DOHH2 (cell line): Measurements from ENCODE around the gene TPP1.

Experiments used
- EZH2phosphoT487 ChIP-seq: fragments of 200-600 bp; sonication (generic); IDR thresholded peaks from 2 replicates; pipeline ENCODE4 v1.6.1; 2017; ENCODE audit warnings: borderline replicate concordance, mild to moderate bottlenecking, antibody characterized with exemption, low read length, moderate library complexity, mixed read lengths
- TF ChIP-seq, protein P1 (sequence below): fragments of 200-600 bp; sonication (generic); IDR thresholded peaks from one replicate; pipeline ENCODE4 v1.5.1; 2014; ENCODE audit warnings: antibody characterized with exemption, mild to moderate bottlenecking, low read depth, low read length; ENCODE audit not compliant: poor library complexity, severe bottlenecking

DNA sequence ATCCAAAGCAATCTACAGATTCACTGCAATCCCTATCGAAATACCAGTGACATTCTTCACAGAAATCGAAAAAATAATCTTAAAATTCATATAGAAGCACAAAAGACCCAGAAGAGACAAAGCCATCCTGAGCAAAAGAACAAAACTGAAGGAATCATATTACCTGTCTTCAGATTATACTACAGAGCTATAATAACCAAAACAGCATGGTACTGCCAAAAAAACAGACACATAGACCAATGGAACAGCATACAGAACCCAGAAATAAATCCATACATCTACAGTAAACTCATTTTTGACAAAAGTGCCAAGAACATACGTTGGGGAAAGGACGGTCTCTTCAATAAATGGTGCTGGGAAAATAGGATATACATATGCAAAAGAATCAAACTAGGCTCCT, 34.7 kb downstream of the TPP1 start:
- TF ChIP-seq, protein P1, sequence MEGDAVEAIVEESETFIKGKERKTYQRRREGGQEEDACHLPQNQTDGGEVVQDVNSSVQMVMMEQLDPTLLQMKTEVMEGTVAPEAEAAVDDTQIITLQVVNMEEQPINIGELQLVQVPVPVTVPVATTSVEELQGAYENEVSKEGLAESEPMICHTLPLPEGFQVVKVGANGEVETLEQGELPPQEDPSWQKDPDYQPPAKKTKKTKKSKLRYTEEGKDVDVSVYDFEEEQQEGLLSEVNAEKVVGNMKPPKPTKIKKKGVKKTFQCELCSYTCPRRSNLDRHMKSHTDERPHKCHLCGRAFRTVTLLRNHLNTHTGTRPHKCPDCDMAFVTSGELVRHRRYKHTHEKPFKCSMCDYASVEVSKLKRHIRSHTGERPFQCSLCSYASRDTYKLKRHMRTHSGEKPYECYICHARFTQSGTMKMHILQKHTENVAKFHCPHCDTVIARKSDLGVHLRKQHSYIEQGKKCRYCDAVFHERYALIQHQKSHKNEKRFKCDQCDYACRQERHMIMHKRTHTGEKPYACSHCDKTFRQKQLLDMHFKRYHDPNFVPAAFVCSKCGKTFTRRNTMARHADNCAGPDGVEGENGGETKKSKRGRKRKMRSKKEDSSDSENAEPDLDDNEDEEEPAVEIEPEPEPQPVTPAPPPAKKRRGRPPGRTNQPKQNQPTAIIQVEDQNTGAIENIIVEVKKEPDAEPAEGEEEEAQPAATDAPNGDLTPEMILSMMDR = no peak
- TF ChIP-seq EZH2phosphoT487 = no peak
